ENCODE measurements around the gene TMEM82. TPM values are rescaled to one million over a fixed set of nuclear protein-coding genes. Genes with fewer than 3 reads are reported as not detected.

The TMEM82 gene
- total RNA-seq, 4 donors from 2014 or later, result 1.8 to 30.3 (median 19.2) TPM

DNA sequence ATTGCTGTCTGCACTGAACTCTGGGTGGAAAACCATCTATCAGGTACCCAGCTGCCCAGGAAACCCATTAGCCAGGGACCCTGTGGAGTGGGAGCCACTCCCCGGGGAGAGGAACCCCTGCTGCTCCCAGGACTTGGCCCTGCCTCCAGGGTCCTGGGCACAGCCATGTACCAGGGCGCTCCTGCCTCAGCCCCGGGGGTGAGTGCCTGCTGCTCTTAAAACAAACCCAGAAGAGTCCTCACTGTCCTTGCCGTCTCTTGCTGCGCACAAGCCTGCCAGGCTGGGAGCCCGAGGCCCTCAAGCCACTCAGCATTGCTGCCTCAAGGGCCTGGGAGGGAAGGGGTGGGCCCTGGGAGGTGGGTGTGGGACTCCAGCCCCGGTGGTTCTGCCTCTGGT lies 9.6 kb upstream of the TMEM82 start:
- H3K4me1 ChIP-seq, result peaks cover 11 to 29% (median 27%) of the 10 kb centered on the region in 4 donors
- no peaks in the 10 kb centered on the region for H3K27me3 ChIP-seq
- no peak for TF ChIP-seq POLR2AphosphoS5 (IDR thresholded peaks at IDR 0.05)
- no peak for TF ChIP-seq POLR2A (IDR thresholded peaks at IDR 0.05)
- TF ChIP-seq, protein P1, sequence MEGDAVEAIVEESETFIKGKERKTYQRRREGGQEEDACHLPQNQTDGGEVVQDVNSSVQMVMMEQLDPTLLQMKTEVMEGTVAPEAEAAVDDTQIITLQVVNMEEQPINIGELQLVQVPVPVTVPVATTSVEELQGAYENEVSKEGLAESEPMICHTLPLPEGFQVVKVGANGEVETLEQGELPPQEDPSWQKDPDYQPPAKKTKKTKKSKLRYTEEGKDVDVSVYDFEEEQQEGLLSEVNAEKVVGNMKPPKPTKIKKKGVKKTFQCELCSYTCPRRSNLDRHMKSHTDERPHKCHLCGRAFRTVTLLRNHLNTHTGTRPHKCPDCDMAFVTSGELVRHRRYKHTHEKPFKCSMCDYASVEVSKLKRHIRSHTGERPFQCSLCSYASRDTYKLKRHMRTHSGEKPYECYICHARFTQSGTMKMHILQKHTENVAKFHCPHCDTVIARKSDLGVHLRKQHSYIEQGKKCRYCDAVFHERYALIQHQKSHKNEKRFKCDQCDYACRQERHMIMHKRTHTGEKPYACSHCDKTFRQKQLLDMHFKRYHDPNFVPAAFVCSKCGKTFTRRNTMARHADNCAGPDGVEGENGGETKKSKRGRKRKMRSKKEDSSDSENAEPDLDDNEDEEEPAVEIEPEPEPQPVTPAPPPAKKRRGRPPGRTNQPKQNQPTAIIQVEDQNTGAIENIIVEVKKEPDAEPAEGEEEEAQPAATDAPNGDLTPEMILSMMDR (IDR thresholded peaks at IDR 0.05), result no peak
- no peak for TF ChIP-seq EP300 (IDR thresholded peaks at IDR 0.05; ENCODE audit: low read depth)
- WGBS, 2 donors (ENCODE audit: low coverage in 1 of 2), result 78% methylated on average over 6 of the region's 7 CpGs; no CpG with 5 or more reads in 1 of the 2 donors
- no peak for DNase-seq
- no peak overlapping the region for H3K27ac ChIP-seq
- intact Hi-C loops (cut with DNase I; ENCODE audit: low total_unique reads), result no loop called here
- H3K9me3 ChIP-seq, result no peaks in the 10 kb centered on the region
- in situ Hi-C loops (cut with MboI; ENCODE audit: low pct_ligation_motif_present in 1 of 4, low pct_unique_long_range_greater_than_20kb in 1 of 4, low sequenced_read_pairs in 3 of 4), result no loop called here
- H3K4me3 ChIP-seq, result no peak overlapping the region
- H3K36me3 ChIP-seq, result peaks cover 0 to 44% (median 20%) of the 10 kb centered on the region in 4 donors

DNA sequence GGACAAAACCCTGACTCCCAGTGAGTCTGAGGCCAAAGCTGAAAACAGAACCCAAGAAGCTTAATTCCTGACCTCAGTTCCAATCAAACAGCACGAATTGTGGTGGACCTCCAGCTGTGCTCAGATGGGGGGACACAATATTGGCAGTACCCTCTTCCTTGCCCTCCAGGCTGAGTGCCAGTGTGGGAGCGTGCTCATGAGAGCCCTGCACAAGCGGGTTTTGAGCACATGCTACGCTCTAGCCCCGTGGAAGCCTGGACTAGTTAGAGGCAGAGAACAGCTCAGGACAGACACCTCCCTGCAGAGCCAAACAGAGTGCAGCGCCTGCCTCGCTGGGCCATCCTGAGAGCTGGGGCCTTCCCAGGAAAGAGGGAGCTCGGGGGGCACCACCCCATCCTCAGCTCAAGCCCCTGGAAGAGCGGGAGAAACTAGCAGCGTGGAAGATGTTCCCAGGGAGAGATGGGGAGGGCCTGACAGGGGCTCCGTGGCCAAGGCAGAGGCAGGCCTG lies 9.0 kb upstream of the TMEM82 start:
- intact Hi-C loops (cut with DNase I; ENCODE audit: low total_unique reads), result no loop called here
- Histone ChIP-seq H3K4me1 (peaks cover 11 to 35% (median 32%) of the 10 kb centered on the region in 4 donors), H3K36me3 (peaks cover 0 to 38% (median 17%) of the 10 kb centered on the region in 4 donors), H3K27me3 (no peaks in the 10 kb centered on the region), H3K4me3 (no peak overlapping the region), H3K27ac (no peak overlapping the region), H3K9me3 (no peaks in the 10 kb centered on the region)
- no peak for DNase-seq
- in situ Hi-C loops (cut with MboI; ENCODE audit: low pct_ligation_motif_present in 1 of 4, low pct_unique_long_range_greater_than_20kb in 1 of 4, low sequenced_read_pairs in 3 of 4), result no loop called here
- TF ChIP-seq, protein P1 (IDR thresholded peaks at IDR 0.05), result no peak
- TF ChIP-seq EP300 (IDR thresholded peaks at IDR 0.05; ENCODE audit: low read depth), result no peak
- TF ChIP-seq POLR2A (IDR thresholded peaks at IDR 0.05), result no peak
- TF ChIP-seq POLR2AphosphoS5 (IDR thresholded peaks at IDR 0.05), result no peak
- 84 to 96% methylated on average over 5 to 11 of the region's 11 CpGs for WGBS, 2 donors (ENCODE audit: low coverage in 1 of 2)

DNA sequence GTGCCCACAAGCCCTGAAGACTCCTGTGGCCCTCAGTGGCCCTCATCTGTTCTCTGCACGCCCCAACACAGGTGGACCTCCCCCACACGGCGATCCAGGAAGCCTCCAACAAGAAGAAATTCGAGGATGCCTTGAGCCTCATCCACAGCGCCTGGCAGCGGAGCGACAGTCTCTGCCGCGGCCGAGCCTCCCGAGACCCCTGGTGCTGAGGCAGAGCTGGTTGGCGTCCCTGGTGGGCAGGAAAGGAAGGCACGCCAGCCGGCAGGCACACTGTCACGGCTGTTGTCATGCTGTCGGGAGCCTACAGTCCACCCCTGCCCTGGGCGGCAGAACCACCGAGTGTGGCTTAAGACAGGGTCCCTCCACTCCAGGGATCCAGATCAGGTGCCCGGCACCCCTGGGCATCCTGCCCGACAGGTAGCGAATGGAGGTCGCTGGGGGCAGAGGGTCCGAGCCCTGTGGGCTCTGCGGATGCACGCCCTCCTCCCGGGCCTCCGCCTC lies 8.5 kb upstream of the TMEM82 start:
- intact Hi-C loops (cut with DNase I; ENCODE audit: low total_unique reads), result no loop called here
- 96% methylated on average over 18 of the region's 27 CpGs; no CpG with 5 or more reads in 1 of the 2 donors for WGBS, 2 donors (ENCODE audit: low coverage in 1 of 2)

DNA sequence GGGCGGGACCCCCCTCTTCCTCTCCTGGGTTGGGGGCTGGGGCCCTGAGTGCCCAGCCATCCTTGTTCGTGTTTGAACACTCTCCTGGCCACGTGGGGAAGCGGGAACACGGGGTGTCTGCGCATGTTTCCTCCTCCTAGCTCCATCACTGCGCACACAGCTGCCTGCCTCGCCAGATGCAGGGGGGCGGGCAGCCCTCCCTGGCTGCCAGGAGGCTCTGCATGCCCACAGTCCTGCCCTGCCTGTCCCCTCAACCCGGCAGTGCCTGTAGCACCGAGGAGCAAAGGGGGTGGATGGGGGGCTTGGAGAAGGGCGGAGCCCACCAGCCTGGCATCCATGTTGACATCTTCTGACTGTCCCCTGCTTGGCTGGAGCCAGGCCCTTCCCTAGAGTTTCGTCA lies 8.0 kb upstream of the TMEM82 start:
- H3K27ac ChIP-seq, result no peak overlapping the region
- peaks cover 0 to 31% (median 14%) of the 10 kb centered on the region in 4 donors for H3K36me3 ChIP-seq
- H3K27me3 ChIP-seq, result no peaks in the 10 kb centered on the region
- in situ Hi-C loops (cut with MboI; ENCODE audit: low pct_ligation_motif_present in 1 of 4, low pct_unique_long_range_greater_than_20kb in 1 of 4, low sequenced_read_pairs in 3 of 4) (no loop called here), intact Hi-C loops (cut with DNase I; ENCODE audit: low total_unique reads) (no loop called here)
- TF ChIP-seq EP300 (IDR thresholded peaks at IDR 0.05; ENCODE audit: low read depth) (no peak), POLR2AphosphoS5 (IDR thresholded peaks at IDR 0.05) (no peak), POLR2A (IDR thresholded peaks at IDR 0.05) (no peak)
- TF ChIP-seq, protein P1 (IDR thresholded peaks at IDR 0.05), result no peak
- peaks cover 11 to 37% (median 32%) of the 10 kb centered on the region in 4 donors for H3K4me1 ChIP-seq
- no peak overlapping the region for H3K4me3 ChIP-seq
- H3K9me3 ChIP-seq, result no peaks in the 10 kb centered on the region
- WGBS, 2 donors (ENCODE audit: low coverage in 1 of 2), result 81% methylated on average over 13 of the region's 13 CpGs; no CpG with 5 or more reads in 1 of the 2 donors
- no peak for DNase-seq

More for the DNA sequence above, 8.5 kb upstream of the TMEM82 start:
- no peak overlapping the region for H3K27ac ChIP-seq
- H3K27me3 ChIP-seq, result no peaks in the 10 kb centered on the region
- TF ChIP-seq POLR2AphosphoS5 (IDR thresholded peaks at IDR 0.05), result no peak
- no peak for TF ChIP-seq POLR2A (IDR thresholded peaks at IDR 0.05)
- TF ChIP-seq, protein P1 (IDR thresholded peaks at IDR 0.05), result no peak
- H3K4me1 ChIP-seq, result peaks cover 11 to 37% (median 32%) of the 10 kb centered on the region in 4 donors
- DNase-seq, result no peak
- no peaks in the 10 kb centered on the region for H3K9me3 ChIP-seq
- in situ Hi-C loops (cut with MboI; ENCODE audit: low pct_ligation_motif_present in 1 of 4, low pct_unique_long_range_greater_than_20kb in 1 of 4, low sequenced_read_pairs in 3 of 4), result no loop called here
- H3K36me3 ChIP-seq, result peaks cover 0 to 33% (median 15%) of the 10 kb centered on the region in 4 donors
- no peak overlapping the region for H3K4me3 ChIP-seq

Data from transverse colon (tissue), 4 donors.